NCI-H128 (cell line): ENCODE data around the gene RALGPS2.
"Not testable (repeated sequence)": the region's sequence is repeated elsewhere in the genome, so short reads cannot be mapped to it uniquely, and the experiment has no call there.

Experiments
- DNase-seq: peaks from one replicate; lab custom pipeline; 2025; ENCODE audit not compliant: unreplicated experiment; lab: John Stamatoyannopoulos, UW

RALGPS2 gene

GRCh38 chr1:178774263-178774662 is 49.2 kb downstream of the RALGPS2 start:
- peak; percentile 2 for DNase-seq

GRCh38 chr1:178776553-178776952 is 51.5 kb downstream of the RALGPS2 start:
- no peak for DNase-seq

DNA sequence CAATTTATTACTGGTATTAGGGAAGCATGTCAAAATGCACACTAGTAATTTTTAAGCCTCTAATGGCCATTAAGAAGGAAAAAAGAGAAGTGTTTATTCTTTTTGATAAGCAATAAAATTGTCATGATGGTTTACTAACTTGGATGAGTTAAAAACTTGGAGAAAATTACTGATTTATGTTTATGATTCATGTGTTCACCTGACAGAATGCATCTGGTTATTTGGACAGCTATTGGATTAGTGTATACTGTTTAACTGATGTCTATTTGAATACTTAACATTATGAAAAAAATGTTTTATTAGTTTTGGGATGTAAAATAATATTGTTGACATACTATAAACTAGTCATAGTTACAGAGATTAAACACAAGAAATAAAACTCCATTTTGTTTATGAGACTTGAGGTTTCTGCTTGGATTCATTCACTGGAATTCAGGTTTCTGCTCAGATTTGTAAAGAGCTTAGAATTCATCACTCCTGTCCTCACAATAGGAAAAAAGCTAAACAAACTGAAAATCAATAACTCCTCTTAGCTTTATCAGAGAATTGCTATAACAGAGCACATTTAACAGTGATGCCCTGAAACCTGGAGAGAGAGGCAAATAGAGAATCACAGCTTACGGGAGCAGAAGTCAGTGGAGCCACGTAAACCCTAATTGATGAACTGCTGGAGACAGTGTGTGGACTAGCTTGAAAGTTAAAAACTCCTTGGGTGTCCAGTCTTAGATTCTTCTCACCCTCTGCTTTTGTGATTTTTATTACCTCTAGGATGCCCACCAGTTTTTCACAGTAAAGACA is 56.7 kb downstream of the RALGPS2 start:
- no peak for DNase-seq

DNA sequence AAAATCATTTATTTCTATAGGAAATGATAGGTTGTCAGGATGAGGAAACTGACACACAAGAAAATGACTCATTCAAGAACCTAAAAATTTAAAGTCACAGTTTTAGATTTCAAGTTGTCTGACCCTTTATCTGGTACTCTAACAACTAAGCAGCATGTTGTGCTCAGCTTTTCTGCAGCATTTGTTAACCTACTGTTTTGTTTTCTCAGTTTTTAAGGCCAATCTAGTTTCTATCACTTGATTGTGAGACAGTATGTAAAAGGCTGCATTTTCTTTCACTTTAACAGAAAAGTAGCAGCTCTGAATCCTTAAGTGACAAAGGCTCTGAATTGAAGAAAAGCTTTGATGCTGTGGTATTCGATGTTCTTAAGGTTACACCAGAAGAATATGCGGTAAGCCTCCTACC is 59.1 kb downstream of the RALGPS2 start:
- no peak for DNase-seq

- no peak for DNase-seq
Measured at GRCh38 chr1:178792394-178792793, 67.3 kb downstream of the RALGPS2 start.

- DNase-seq = no peak
Measured at GRCh38 chr1:178796013-178796412, 71.0 kb downstream of the RALGPS2 start.

DNA sequence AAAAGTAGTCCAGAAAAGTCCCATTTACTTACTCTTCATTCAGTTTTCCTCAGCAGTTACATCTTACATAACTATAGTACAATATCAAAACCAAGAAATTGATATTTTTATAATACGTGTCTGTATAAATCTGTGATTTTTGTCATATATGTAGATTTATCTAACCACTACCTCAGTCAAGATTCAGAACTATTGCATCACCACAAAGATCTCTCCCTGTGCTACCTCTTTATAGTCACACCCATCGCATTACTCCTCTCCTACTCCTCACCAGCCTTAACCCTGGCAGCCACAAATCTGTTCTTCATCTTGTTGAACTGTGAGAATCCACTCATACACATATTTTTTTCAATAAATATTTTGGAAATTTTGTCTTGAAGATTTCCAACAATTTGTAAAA is 72.5 kb downstream of the RALGPS2 start:
- no peak for DNase-seq

DNA sequence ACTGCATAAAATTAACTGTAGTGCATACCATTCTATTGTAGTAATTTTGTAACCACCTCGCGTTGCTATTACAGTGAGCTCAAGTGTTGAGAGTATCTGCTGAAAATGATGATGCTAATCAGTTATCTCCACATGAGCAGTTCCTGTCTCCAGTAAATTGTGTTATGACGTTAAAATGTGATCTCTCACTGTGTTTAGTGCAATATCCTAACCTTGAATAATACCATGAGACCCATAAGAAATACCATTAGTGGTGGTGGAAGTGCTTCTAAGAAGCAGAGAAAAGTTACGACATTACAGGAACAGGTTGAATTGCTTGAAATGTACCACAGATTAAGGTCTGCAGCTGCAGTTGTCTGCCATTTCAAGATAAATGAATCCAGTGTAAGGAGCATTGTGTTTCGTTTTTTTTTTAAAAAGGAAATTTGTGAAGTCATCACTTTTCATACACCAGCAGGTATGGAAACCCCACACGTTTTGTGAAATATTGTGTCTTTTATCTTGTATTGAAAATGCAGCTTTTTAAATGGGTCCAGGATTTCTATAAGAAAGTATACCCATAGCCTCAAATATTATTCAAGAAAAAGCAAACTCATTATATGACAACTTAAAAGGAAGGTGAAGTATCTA is 73.3 kb downstream of the RALGPS2 start:
- no peak for DNase-seq

GRCh38 chr1:178802873-178803272 is 77.8 kb downstream of the RALGPS2 start:
- DNase-seq = no peak

DNA sequence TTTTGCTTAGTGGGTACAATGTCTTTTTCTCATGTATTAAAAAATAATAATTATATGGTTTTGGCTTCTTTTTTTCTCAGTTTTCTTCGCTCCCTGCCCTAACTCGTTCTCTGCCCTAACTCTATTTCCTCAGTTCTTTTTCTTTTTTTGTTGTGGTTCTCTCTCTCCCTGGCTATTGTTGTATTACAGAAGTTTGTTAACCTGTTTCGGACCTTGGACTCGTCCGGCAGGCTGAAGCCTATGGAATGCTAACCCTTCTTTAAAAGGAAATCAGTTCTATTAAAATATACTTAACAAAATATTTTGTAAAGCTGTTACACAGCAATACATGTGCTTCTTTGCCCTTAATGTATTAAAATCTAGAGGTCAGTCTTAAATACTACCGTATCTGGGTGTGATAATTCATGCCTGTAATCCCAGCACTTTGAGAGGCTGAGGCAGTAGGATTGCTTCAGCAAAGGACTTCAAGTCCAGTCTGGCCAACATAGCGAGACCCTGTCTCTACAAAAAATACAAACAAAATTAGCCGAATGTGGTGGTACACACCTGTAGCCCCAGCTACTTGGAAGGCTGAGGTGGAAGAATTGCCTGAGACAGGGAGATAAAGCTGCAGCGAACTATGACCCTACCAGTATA is 81.7 kb downstream of the RALGPS2 start:
- DNase-seq = no peak

DNA sequence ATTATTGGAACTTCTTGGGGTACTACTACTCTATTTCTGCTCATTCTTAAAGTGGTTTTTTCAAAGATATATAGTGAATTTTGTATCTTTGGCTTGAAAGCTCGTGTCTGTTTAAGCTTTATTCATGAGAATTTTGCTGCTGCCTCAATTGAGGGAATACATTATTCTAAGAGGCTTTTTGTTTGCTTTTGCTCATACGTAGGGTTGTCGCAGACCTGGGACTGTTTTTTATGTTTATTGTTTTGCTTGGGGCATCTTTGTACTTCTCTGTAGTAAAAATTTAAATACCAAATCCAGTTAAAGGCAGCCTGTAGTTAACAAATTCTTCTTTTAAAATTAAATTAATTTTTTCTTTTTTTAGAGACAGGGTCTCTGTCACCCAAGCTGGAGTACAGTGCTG is 83.5 kb downstream of the RALGPS2 start:
- no peak for DNase-seq

DNA sequence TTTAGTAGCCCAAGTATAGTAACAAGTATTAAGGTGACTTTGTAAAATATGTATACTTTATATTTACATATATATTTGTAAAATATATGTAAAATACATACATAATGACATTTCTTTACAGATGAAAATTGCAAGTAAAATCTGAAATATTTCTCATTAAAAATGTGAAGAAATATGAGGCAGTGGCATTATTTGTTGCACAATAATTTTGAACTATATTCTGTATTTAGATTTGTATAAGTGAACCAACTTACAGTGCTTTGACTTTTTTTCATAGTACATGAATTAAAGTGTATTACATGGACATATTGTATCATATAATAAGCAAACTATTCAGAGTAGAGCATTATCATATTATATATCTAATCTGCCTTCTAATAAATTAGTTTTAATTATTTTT is 85.5 kb downstream of the RALGPS2 start:
- DNase-seq = no peak

DNA sequence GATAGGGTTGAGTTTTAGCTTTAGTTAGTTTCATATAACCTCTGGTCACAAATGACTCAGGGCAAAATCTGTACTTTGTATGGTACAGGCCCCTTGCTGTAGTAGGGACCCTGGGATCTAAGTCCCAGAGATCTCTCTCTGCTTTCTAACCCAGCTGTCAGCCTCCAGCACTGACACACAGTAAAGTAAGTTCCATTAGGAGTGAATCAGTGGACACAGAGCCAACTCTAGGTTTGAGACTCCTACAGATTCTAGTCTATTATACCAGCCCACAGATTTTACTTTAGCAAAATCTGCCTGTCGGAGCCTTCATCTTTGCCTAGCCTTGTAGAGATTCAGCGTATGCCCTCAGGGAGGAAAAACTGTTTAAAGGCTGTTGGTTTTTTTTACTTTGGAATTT is 93.4 kb downstream of the RALGPS2 start:
- DNase-seq = no peak

- no peak for DNase-seq
Measured at GRCh38 chr1:178819123-178819522, 94.1 kb downstream of the RALGPS2 start.

GRCh38 chr1:178821134-178821866 is 96.3 kb downstream of the RALGPS2 start:
- no peak for DNase-seq

DNA sequence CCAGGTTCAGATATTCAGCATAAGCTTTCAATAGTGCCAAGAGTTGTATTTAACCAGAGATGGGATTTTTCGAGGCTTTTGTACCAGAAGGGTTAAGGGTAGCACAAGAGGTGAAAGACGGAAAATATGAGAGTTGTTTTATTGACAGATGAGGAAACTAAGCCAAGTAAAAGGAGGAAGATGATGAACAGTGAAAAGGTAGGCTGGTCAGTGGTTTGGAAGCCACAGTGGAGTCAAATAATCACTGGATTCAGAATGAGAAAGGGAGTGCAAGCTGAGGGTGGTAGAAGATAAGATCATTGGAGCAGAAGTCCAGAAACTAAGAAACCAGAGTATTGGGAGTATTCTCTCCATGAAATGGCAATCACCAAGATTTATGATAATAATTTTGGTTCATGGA is 100.1 kb downstream of the RALGPS2 start:
- DNase-seq = no peak

DNA sequence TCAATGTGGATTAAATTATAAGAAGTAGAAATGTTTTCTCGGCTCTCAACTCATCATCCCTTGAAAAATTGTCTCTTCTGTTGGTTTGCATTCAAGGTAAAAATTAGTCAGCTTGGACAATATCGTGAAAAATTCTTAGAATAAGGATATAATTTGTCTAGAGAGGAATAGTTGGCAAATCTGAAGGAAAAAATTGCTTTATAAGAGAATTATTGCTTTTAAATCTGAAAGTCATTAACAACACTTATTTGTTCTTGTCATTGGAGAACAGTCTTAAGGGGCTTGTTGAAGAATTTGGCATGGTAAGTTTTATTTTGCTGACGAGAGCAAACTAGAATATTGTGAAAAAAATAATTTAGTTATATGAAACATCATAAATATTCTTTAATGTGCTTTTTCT is 119.4 kb downstream of the RALGPS2 start:
- DNase-seq = no peak

- no peak for DNase-seq
Measured at GRCh38 chr1:178846306-178846705, 121.3 kb downstream of the RALGPS2 start.

DNA sequence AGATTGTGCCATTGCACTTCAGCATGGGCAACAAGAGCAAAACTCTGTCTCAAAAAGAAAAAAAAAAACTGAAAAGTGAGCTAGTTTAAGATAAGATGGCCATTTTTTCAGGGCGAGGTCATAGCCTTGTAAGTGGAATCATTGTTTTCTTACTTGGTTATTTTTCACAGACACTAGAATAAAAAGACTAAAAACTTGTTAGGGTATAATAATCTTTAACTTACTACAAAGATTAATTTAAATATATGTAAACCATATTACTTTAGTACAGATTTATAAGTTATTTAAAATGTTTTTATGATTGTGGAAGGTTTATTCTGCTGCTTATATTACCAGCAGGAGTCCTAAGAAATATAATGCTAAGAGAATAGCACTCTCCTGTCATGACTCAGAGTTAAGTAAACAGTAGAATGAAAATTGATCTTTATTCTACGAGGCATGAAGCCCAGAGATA is 122.4 kb downstream of the RALGPS2 start:
- no peak for DNase-seq

GRCh38 chr1:178847919-178848318 is 122.9 kb downstream of the RALGPS2 start:
- not testable (repeated sequence) for DNase-seq

DNA sequence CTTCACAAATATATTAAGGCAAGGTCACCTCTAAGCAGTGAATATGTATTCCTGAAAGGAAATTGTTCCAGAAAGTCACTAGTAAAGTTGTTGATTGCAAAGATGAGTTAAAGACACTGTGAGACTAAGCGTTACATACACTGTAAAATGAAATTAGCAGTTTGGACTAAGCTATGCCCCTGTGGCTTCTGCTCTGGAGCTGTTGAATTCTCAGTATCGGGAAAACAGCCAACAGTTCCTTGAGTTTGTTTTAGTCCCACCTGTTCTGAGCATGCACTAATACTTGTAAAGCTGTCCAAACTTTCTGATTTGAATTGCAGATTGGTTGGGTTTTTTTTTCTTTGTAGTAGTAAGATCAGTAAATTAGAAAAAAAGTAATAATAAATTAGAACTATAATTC is 124.9 kb downstream of the RALGPS2 start:
- no peak for DNase-seq
